ENCODE results near the gene SLC39A1.

GRCh38 chr1:153944005-153944826, 19.1 kb downstream of the SLC39A1 start:
- no peak for TF ChIP-seq POLR2AphosphoS5 (IDR thresholded peaks at IDR 0.05)
- TF ChIP-seq CTCF (IDR thresholded peaks at IDR 0.05), result no peak
- no peak for TF ChIP-seq POLR2A (IDR thresholded peaks at IDR 0.05)
- TF ChIP-seq EP300 (IDR thresholded peaks at IDR 0.05), result no peak

All from upper lobe of left lung (tissue), 4 donors.